Glomerular visceral epithelial cell (primary cell): Measurements from ENCODE around the gene DNAJC18.
"Not testable (repeated sequence)": the region's sequence is repeated elsewhere in the genome, so short reads cannot be mapped to it uniquely, and the experiment has no call there.

Source experiments
- DNase-seq: peaks from one replicate; pipeline ENCODE4 v3.0.0-alpha.2; 2016; ENCODE audit errors: extremely low spot score

DNAJC18 gene

GRCh38 chr5:139426203-139426885 is 13.0 kb downstream of the DNAJC18 start:
- peak; percentile 49 for DNase-seq

GRCh38 chr5:139425497-139425896 is 13.8 kb downstream of the DNAJC18 start:
- DNase-seq = no peak

- peak; percentile 77 for DNase-seq
Measured at GRCh38 chr5:139422307-139422893, 16.9 kb downstream of the DNAJC18 start.

GRCh38 chr5:139419226-139420192 is 19.8 kb downstream of the DNAJC18 start:
- DNase-seq = no peak

- no peak for DNase-seq
Measured at GRCh38 chr5:139418793-139419192, 20.5 kb downstream of the DNAJC18 start.

- no peak for DNase-seq
Measured at GRCh38 chr5:139417214-139417613, 22.1 kb downstream of the DNAJC18 start.

- DNase-seq = no peak
Measured at GRCh38 chr5:139416651-139417050, 22.7 kb downstream of the DNAJC18 start.

GRCh38 chr5:139415869-139416268 is 23.5 kb downstream of the DNAJC18 start:
- no peak for DNase-seq

GRCh38 chr5:139415221-139415861 is 24.0 kb downstream of the DNAJC18 start:
- DNase-seq = no peak

GRCh38 chr5:139414581-139415130 is 24.7 kb downstream of the DNAJC18 start:
- DNase-seq = no peak

- no peak for DNase-seq
Measured at GRCh38 chr5:139413963-139414362, 25.4 kb downstream of the DNAJC18 start.

- DNase-seq = no peak
Measured at GRCh38 chr5:139413153-139413552, 26.2 kb downstream of the DNAJC18 start.

GRCh38 chr5:139410993-139411828 is 28.1 kb downstream of the DNAJC18 start:
- DNase-seq = no peak

- no peak for DNase-seq
Measured at GRCh38 chr5:139410121-139410992, 29.0 kb downstream of the DNAJC18 start.

- DNase-seq = not testable (repeated sequence)
Measured at GRCh38 chr5:139409116-139409515, 30.2 kb downstream of the DNAJC18 start.

GRCh38 chr5:139408191-139408590 is 31.1 kb downstream of the DNAJC18 start:
- no peak for DNase-seq

GRCh38 chr5:139407517-139407916 is 31.8 kb downstream of the DNAJC18 start:
- DNase-seq = no peak

GRCh38 chr5:139406963-139407362 is 32.4 kb downstream of the DNAJC18 start:
- no peak for DNase-seq

GRCh38 chr5:139404484-139404840 is 34.9 kb downstream of the DNAJC18 start:
- no peak for DNase-seq
